GM12878 (cell line): Measurements from ENCODE around the gene AGO4. TPM values are rescaled to one million over a fixed set of nuclear protein-coding genes. Genes with fewer than 3 reads are reported as not detected.

Source experiments
- CBX3 ChIP-seq: fragments of 200-600 bp; sonication (generic); IDR thresholded peaks from 2 replicates; pipeline ENCODE4 v1.6.1; 2016; ENCODE audit warnings: low read depth, borderline replicate concordance
- EGR1 ChIP-seq, 2 experiments: IDR thresholded peaks; 1 replicate in 1 of 2; 2 replicates in 1 of 2; pipeline ENCODE4 v1.6.1; 2011 to 2012; ENCODE audit warnings: low read depth in 2 of 2, low read length in 2 of 2, borderline replicate concordance in 1 of 2, mild to moderate bottlenecking in 1 of 2, moderate library complexity in 1 of 2
- ELK1 ChIP-seq: IDR thresholded peaks from 2 replicates; pipeline ENCODE4 v1.6.1; 2012; ENCODE audit warnings: low read depth, low read length, improper control_type of control experiment
- EP300 ChIP-seq, 2 experiments: fragments of 150-350 bp in 1 of 2; IDR thresholded peaks; 2 replicates each; pipeline ENCODE4 v1.6.1; 2011 to 2012; ENCODE audit warnings: low read depth in 2 of 2, low read length in 2 of 2, borderline replicate concordance in 1 of 2, improper control_type of control experiment in 1 of 2, inconsistent platforms in 1 of 2; ENCODE audit not compliant: control insufficient read depth in 1 of 2
- ESRRA ChIP-seq: IDR thresholded peaks from 2 replicates; pipeline ENCODE4 v1.6.1; 2012; ENCODE audit warnings: mild to moderate bottlenecking, low read length, improper control_type of control experiment
- GATAD2B ChIP-seq: fragments of 450-650 bp; conservative IDR thresholded peaks from 2 replicates; pipeline ENCODE4 v1.6.1; 2017; ENCODE audit warnings: low read depth, mild to moderate bottlenecking, moderate library complexity
- IKZF1 ChIP-seq: fragments of 450-650 bp; conservative IDR thresholded peaks from 2 replicates; pipeline ENCODE4 v1.6.1; 2017; ENCODE audit warnings: antibody characterized with exemption, mild to moderate bottlenecking
- KDM1A ChIP-seq: fragments of 200-600 bp; sonication (generic); IDR thresholded peaks from 2 replicates; pipeline ENCODE4 v1.6.1; 2016; ENCODE audit warnings: borderline replicate concordance
- MLLT1 ChIP-seq: fragments of 450-650 bp; IDR thresholded peaks from 2 replicates; pipeline ENCODE4 v1.6.1; 2016; ENCODE audit warnings: mild to moderate bottlenecking
- MXI1 ChIP-seq: fragments of 150-350 bp; IDR thresholded peaks from 2 replicates; pipeline ENCODE4 v1.6.1; 2011; ENCODE audit warnings: low read depth, mild to moderate bottlenecking, inconsistent platforms, low read length, improper control_type of control experiment
- MYC ChIP-seq: IDR thresholded peaks from 2 replicates; pipeline ENCODE4 v1.6.1; 2011; ENCODE audit warnings: mild to moderate bottlenecking, low read length, moderate library complexity, inconsistent platforms; ENCODE audit not compliant: insufficient read depth, insufficient replicate concordance, insufficient read length, severe bottlenecking
- NKRF ChIP-seq: fragments of 450-650 bp; conservative IDR thresholded peaks from 2 replicates; pipeline ENCODE4 v1.6.1; 2017; ENCODE audit warnings: mild to moderate bottlenecking, moderate library complexity
- NR2F1 ChIP-seq: fragments of 450-650 bp; conservative IDR thresholded peaks from 2 replicates; pipeline ENCODE4 v1.6.1; 2017; ENCODE audit warnings: mild to moderate bottlenecking
- PAX5 ChIP-seq: IDR thresholded peaks from 2 replicates; pipeline ENCODE4 v1.6.1; 2011; ENCODE audit warnings: low read depth, low read length, borderline replicate concordance
- RCOR1 ChIP-seq: conservative IDR thresholded peaks from 2 replicates; pipeline ENCODE4 v1.6.1; 2012; ENCODE audit warnings: low read depth, low read length, improper control_type of control experiment
- TCF3 ChIP-seq: IDR thresholded peaks from 2 replicates; pipeline ENCODE4 v1.6.1; 2012; ENCODE audit warnings: low read depth, mild to moderate bottlenecking, low read length, borderline replicate concordance; ENCODE audit not compliant: insufficient read depth
- ZBED1 ChIP-seq: IDR thresholded peaks from 2 replicates; pipeline ENCODE4 v1.6.1; 2016; ENCODE audit warnings: borderline replicate concordance
- ZBTB33 ChIP-seq: fragments of 450-650 bp; IDR thresholded peaks from 2 replicates; pipeline ENCODE4 v1.6.1; 2017; ENCODE audit warnings: mild to moderate bottlenecking
- ZNF274 ChIP-seq: IDR thresholded peaks from one replicate; pipeline ENCODE4 v1.8.0; 2011; ENCODE audit not compliant: insufficient read length, insufficient read depth
- ZNF384 ChIP-seq: IDR thresholded peaks from 2 replicates; pipeline ENCODE4 v1.6.1; 2012; ENCODE audit warnings: low read depth, mild to moderate bottlenecking, low read length, improper control_type of control experiment, borderline replicate concordance
- polyA plus RNA-seq, 11 experiments: library from polyadenylated mRNA; depleted of rRNA in 4 of 11; unstranded in 6 of 11; stranded (reverse) in 5 of 11; fragments of >200 nt; fragmentation: Nextera tagmentation in 4 of 11; fragmentation: Illumina TruSeq in 1 of 11; extraction: Ambion mirVana in 4 of 11; extraction: Trizol in 1 of 11; gene quantifications; 1 replicate in 1 of 11; 2 replicates in 10 of 11; pipeline versions ENCODE4 v1.2.1 to v1.2.3, GENCODE V29; 2011 to 2016; ENCODE audit warnings: inconsistent platforms in 2 of 11, missing spikeins in 2 of 11, low read depth in 1 of 11
- total RNA-seq, 4 experiments: library from RNA; depleted of rRNA in 3 of 4; stranded (reverse); fragments of >200 nt in 3 of 4; fragmentation: Illumina TruSeq in 1 of 4; extraction: Trizol in 1 of 4; gene quantifications; 2 replicates each; pipeline versions ENCODE4 v1.2.1 to v1.2.3, GENCODE V29; 2013 to 2021
- TF ChIP-seq, protein P1 (sequence below): fragments of 450-650 bp; IDR thresholded peaks from 2 replicates; pipeline ENCODE4 v1.6.1; 2017; ENCODE audit warnings: borderline replicate concordance

The AGO4 gene
- total and polyA plus RNA-seq, 10 of the 15 experiments (the other 5 are each of a cell fraction or from before 2014, with no cell fraction given), result 1.2 to 7.9 (median 3.2) TPM

DNA sequence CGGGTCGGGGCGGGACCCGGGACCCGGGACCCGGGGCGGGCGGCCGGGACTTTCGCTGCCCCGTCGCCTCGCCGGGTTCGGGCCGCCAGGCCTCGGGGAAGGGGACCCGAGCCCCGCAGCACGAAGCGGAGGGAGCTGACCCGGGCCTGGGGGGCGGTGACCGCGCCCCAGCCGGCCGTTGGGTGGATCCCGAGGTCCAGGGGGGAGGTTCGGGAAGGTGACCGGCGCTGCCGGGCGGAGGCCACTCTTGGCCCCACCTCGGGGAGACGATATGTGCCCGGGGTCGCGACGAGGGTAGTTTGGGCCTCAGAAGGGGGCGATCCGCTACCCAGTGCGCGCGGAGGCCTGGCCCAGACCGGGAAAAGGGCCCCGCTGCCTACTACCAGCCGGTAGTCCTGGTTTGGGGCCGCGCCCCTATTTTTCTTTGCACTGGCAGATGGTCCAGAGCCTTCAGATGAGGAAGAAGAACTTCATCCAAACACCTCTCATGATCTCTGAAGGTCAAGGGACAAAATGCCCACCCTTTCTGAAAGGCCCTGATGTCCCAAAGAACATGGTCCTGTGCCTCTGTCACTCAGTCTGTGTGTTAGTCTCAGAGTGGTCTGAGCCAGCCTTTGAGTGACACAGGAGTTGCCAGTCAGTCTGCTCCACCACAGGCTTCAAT, 766 bp downstream of the AGO4 start (continued):
- TF ChIP-seq ZBTB33 (no peak), PAX5 (no peak), EGR1 (IDR thresholded peaks at IDR 0.05; ENCODE audit: borderline replicate concordance in 1 of 2, low read depth in 2 of 2, low read length in 2 of 2) (no peak), ESRRA (no peak), RCOR1 (no peak), NR2F1 (peak; percentile 50; the same call in 1 of the 2 replicates), MLLT1 (no peak), TCF3 (0 out of 2 replicates have a peak, but pooled peaks have one; percentile 4), EP300 (IDR thresholded peaks at IDR 0.05; ENCODE audit: borderline replicate concordance in 1 of 2, control insufficient read depth in 1 of 2, low read depth in 2 of 2, low read length in 2 of 2) (no peak), NKRF (no peak), ZBED1 (no peak), MXI1 (no peak), ZNF274 (no peak), MYC (no peak), ELK1 (no peak), GATAD2B (0 out of 2 replicates have a peak, but pooled peaks have one; percentile 67), CBX3 (no peak), IKZF1 (peak; percentile 27), ZNF384 (no peak), KDM1A (no peak)
- TF ChIP-seq, protein P1, sequence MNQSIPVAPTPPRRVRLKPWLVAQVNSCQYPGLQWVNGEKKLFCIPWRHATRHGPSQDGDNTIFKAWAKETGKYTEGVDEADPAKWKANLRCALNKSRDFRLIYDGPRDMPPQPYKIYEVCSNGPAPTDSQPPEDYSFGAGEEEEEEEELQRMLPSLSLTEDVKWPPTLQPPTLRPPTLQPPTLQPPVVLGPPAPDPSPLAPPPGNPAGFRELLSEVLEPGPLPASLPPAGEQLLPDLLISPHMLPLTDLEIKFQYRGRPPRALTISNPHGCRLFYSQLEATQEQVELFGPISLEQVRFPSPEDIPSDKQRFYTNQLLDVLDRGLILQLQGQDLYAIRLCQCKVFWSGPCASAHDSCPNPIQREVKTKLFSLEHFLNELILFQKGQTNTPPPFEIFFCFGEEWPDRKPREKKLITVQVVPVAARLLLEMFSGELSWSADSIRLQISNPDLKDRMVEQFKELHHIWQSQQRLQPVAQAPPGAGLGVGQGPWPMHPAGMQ, result no peak
